HepG2 (cell line): ENCODE data around the gene FKBP8. TPM values are rescaled to one million over a fixed set of nuclear protein-coding genes. Genes with fewer than 3 reads are reported as not detected.

Experiments
- CHCHD3 ChIP-seq: sonication (generic); formaldehyde crosslinking; IDR thresholded peaks from 2 replicates; pipeline ENCODE4 v1.8.0; 2022; ENCODE audit warnings: mild to moderate bottlenecking, missing genetic modification reagents, moderate library complexity
- FOXP1 ChIP-seq, 2 experiments: fragments of 450-650 bp in 1 of 2; IDR thresholded peaks; 2 replicates each; pipeline ENCODE4 v1.6.1; 2017 to 2018; ENCODE audit warnings: antibody characterized with exemption in 1 of 2
- HCFC1 ChIP-seq: fragments of 150-350 bp; IDR thresholded peaks from 2 replicates; pipeline ENCODE4 v1.6.1; 2014; ENCODE audit warnings: low read depth, low read length
- JDP2 ChIP-seq: sonication (generic); formaldehyde crosslinking; IDR thresholded peaks from 2 replicates; pipeline ENCODE4 v1.8.1; 2022; ENCODE audit warnings: missing genetic modification reagents, borderline replicate concordance
- MBD4 ChIP-seq: IDR thresholded peaks from 2 replicates; pipeline ENCODE4 v1.6.1; 2012; ENCODE audit warnings: low read length, inconsistent platforms, borderline replicate concordance
- NFE2L1 ChIP-seq: sonication (generic); formaldehyde crosslinking; IDR thresholded peaks from 2 replicates; pipeline ENCODE4 v1.4.0; 2020; ENCODE audit warnings: missing genetic modification reagents, mild to moderate bottlenecking, borderline replicate concordance
- NFIB ChIP-seq: sonication (generic); formaldehyde crosslinking; IDR thresholded peaks from 2 replicates; pipeline ENCODE4 v1.9.0; 2021; ENCODE audit warnings: missing genetic modification reagents, mild to moderate bottlenecking, borderline replicate concordance
- PAF1 ChIP-seq: IDR thresholded peaks from 2 replicates; pipeline ENCODE4 v1.6.1; 2016; ENCODE audit warnings: missing genetic modification reagents, missing compliant biosample characterization
- PHF5A ChIP-seq: IDR thresholded peaks from one replicate; pipeline ENCODE4 v1.6.1; 2018; ENCODE audit warnings: low read depth, missing genetic modification reagents; ENCODE audit not compliant: unreplicated experiment
- TEAD3 ChIP-seq: optimal IDR thresholded peaks from 2 replicates; pipeline ENCODE3; 2016; ENCODE audit warnings: borderline replicate concordance
- TGIF2 ChIP-seq: IDR thresholded peaks from 2 replicates; pipeline ENCODE4 v1.6.1; 2016; ENCODE audit warnings: control low read depth, missing compliant biosample characterization
- TMF1 ChIP-seq: sonication (generic); formaldehyde crosslinking; IDR thresholded peaks from 2 replicates; pipeline ENCODE4 v1.8.1; 2022; ENCODE audit warnings: low read depth, missing genetic modification reagents
- U2AF1 ChIP-seq: fragments of 200-400 bp; formaldehyde crosslinking; optimal IDR thresholded peaks from 2 replicates; pipeline ENCODE3; 2017; ENCODE audit warnings: mild to moderate bottlenecking, low read depth, low read length
- ZBTB20 ChIP-seq: sonication (generic); formaldehyde crosslinking; IDR thresholded peaks from 2 replicates; pipeline ENCODE4 v1.8.1; 2023; ENCODE audit warnings: missing genetic modification reagents, low read depth, mild to moderate bottlenecking, borderline replicate concordance
- ZC3H13 ChIP-seq: sonication (generic); formaldehyde crosslinking; IDR thresholded peaks from 2 replicates; pipeline ENCODE4 v1.8.1; 2023; ENCODE audit warnings: mild to moderate bottlenecking, missing genetic modification reagents, moderate library complexity
- ZMYM2 ChIP-seq: sonication (generic); formaldehyde crosslinking; IDR thresholded peaks from 2 replicates; pipeline ENCODE4 v1.8.0; 2022; ENCODE audit warnings: mild to moderate bottlenecking, missing genetic modification reagents
- ZNF335 ChIP-seq: sonication (generic); formaldehyde crosslinking; IDR thresholded peaks from 2 replicates; pipeline ENCODE4 v1.4.0; 2020; ENCODE audit warnings: missing genetic modification reagents
- ZNF33B ChIP-seq: sonication (generic); formaldehyde crosslinking; IDR thresholded peaks from 2 replicates; pipeline ENCODE4 v1.5.1; 2020; ENCODE audit warnings: mild to moderate bottlenecking, missing genetic modification reagents
- ZNF557 ChIP-seq: sonication (generic); formaldehyde crosslinking; IDR thresholded peaks from 2 replicates; pipeline ENCODE4 v1.4.0; 2020; ENCODE audit warnings: missing genetic modification reagents
- ZNF83 ChIP-seq: sonication (generic); formaldehyde crosslinking; IDR thresholded peaks from 2 replicates; pipeline ENCODE4 v1.4.0; 2020; ENCODE audit warnings: missing genetic modification reagents, mild to moderate bottlenecking, borderline replicate concordance
- ZNF891 ChIP-seq: sonication (generic); formaldehyde crosslinking; IDR thresholded peaks from 2 replicates; pipeline ENCODE4 v1.5.0; 2020; ENCODE audit warnings: mild to moderate bottlenecking, missing genetic modification reagents
- polyA plus RNA-seq, 8 experiments: library from polyadenylated mRNA; depleted of rRNA in 3 of 8; stranded (reverse) in 7 of 8; unstranded in 1 of 8; fragments of >200 nt; fragmentation: Illumina TruSeq in 4 of 8; extraction: Trizol in 4 of 8; gene quantifications; 2 replicates each; pipeline versions ENCODE4 v1.2.1 to v1.2.3, GENCODE V29; 2011 to 2016; ENCODE audit warnings: low read depth in 4 of 8, missing spikeins in 1 of 8, mixed read lengths in 1 of 8; ENCODE audit not compliant: insufficient read depth in 1 of 8
- total RNA-seq, 5 experiments: library from RNA; depleted of rRNA; stranded (reverse); fragments of >200 nt; fragmentation: Illumina TruSeq; extraction: Trizol; gene quantifications; 2 replicates each; pipeline ENCODE4 v1.2.3, GENCODE V29; 2016; ENCODE audit warnings: low read depth in 1 of 5
- TF ChIP-seq, protein P1 (sequence below): sonication (generic); formaldehyde crosslinking; IDR thresholded peaks from 2 replicates; pipeline ENCODE4 v1.4.0; 2020; ENCODE audit warnings: mild to moderate bottlenecking, missing genetic modification reagents
- TF ChIP-seq, protein P2 (sequence below): sonication (generic); formaldehyde crosslinking; IDR thresholded peaks from 2 replicates; pipeline ENCODE4 v1.8.0; 2022; ENCODE audit warnings: missing genetic modification reagents, low read depth, mild to moderate bottlenecking, borderline replicate concordance
- TF ChIP-seq, protein P3 (sequence below): sonication (generic); formaldehyde crosslinking; IDR thresholded peaks from 2 replicates; pipeline ENCODE4 v1.9.0; 2022; ENCODE audit warnings: missing genetic modification reagents, mild to moderate bottlenecking, borderline replicate concordance
- TF ChIP-seq, protein P4 (sequence below): sonication (generic); formaldehyde crosslinking; IDR thresholded peaks from 2 replicates; pipeline ENCODE4 v1.5.0; 2020; ENCODE audit warnings: mild to moderate bottlenecking, low read depth, missing genetic modification reagents, borderline replicate concordance
- TF ChIP-seq, protein P5 (sequence below): sonication (generic); formaldehyde crosslinking; IDR thresholded peaks from 2 replicates; pipeline ENCODE4 v1.4.0; 2020; ENCODE audit warnings: missing genetic modification reagents, borderline replicate concordance

The FKBP8 gene
- total and polyA plus RNA-seq, 2 of the 13 experiments (the other 11 are each of a cell fraction or from before 2014, with no cell fraction given) = 81.7 to 93.9 TPM

DNA sequence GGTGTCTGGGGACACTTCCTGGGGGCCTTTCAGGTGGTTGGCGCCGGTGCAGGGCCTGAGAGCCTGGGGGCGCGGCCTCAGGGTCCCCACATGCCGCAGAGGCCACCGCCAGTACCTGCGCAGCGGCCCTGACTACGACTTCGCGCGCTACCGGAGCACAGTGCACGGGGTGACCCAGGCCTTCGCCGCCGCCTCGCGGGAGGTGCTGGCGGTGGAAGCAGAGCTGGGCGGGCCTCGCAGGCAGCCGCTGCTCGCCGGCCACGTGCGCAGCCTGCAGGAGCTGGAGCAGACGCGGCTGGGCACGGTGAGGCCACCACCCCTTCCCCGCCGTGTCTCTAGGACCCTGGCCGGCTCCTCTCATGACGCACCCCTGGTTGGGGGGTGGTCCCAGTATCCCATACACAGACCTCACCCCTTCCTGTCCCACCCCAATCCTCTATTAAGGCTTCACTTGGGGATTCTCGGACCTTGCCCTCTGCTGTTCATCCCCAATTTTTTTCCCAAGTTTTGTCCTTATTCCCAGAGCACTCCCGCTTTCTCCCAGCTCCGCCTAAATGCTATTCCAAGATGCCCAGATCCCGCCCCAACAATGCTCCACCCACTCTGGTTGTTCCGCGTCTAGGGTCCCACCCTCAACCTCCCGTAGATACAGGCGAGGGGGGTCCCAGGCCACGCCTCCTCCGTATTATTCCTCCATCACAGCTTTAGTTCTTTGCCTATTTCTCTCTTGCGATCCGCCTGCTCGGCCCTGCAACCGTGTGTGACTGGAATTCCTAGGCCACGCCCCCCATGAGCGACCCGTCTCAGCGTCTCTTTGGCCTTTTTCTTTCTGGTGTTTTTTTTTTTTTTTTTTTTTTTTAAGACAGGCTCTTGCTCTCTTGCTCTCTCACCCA lies 46.3 kb upstream of the FKBP8 start (continued):
- no peak for TF ChIP-seq PHF5A
- peak; percentile 83; the same call in 1 of the 2 replicates for TF ChIP-seq ZNF33B (CRISPR knock-in tag)
- TF ChIP-seq MBD4 = no peak
- peak; percentile 76; the same call in 1 of the 2 replicates for TF ChIP-seq NFE2L1 (CRISPR knock-in tag)
- TF ChIP-seq ZC3H13 (CRISPR knock-in tag) = peak; percentile 81
- TF ChIP-seq U2AF1 = no peak
- peak; percentile 63 for TF ChIP-seq TGIF2 (CRISPR knock-in tag)
- TF ChIP-seq ZMYM2 (CRISPR knock-in tag) = peak; percentile 74; the same call in 1 of the 2 replicates
- TF ChIP-seq PAF1 (CRISPR knock-in tag) = no peak; the same call in none of the 2 replicates
- peak; percentile 72 for TF ChIP-seq TMF1 (CRISPR knock-in tag)
- TF ChIP-seq ZNF557 (CRISPR knock-in tag) = peak; percentile 74
- TF ChIP-seq, protein P1, sequence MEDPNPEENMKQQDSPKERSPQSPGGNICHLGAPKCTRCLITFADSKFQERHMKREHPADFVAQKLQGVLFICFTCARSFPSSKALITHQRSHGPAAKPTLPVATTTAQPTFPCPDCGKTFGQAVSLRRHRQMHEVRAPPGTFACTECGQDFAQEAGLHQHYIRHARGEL = peak; percentile 79; the same call in 1 of the 2 replicates
- TF ChIP-seq, protein P2, sequence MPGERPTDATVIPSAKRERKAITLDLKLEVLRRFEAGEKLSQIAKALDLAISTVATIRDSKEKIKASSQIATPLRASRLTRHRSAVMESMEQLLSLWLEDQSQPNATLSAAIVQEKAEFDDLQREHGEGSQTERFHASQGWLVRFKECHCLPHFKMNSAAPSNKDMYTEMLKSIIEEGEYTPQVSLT (CRISPR knock-in tag) = peak; percentile 52; the same call in 1 of the 2 replicates
- TF ChIP-seq ZBTB20 (CRISPR knock-in tag) = peak; percentile 46; the same call in 1 of the 2 replicates
- 0 out of 2 replicates have a peak, but pooled peaks have one; percentile 16 for TF ChIP-seq NFIB (CRISPR knock-in tag)
- peak; percentile 90; the same call in 1 of the 2 replicates for TF ChIP-seq ZNF891 (CRISPR knock-in tag)
- TF ChIP-seq, protein P3, sequence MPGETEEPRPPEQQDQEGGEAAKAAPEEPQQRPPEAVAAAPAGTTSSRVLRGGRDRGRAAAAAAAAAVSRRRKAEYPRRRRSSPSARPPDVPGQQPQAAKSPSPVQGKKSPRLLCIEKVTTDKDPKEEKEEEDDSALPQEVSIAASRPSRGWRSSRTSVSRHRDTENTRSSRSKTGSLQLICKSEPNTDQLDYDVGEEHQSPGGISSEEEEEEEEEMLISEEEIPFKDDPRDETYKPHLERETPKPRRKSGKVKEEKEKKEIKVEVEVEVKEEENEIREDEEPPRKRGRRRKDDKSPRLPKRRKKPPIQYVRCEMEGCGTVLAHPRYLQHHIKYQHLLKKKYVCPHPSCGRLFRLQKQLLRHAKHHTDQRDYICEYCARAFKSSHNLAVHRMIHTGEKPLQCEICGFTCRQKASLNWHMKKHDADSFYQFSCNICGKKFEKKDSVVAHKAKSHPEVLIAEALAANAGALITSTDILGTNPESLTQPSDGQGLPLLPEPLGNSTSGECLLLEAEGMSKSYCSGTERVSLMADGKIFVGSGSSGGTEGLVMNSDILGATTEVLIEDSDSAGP (CRISPR knock-in tag) = peak; percentile 48; the same call in 1 of the 2 replicates
- TF ChIP-seq, protein P4, sequence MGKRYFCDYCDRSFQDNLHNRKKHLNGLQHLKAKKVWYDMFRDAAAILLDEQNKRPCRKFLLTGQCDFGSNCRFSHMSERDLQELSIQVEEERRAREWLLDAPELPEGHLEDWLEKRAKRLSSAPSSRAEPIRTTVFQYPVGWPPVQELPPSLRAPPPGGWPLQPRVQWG (CRISPR knock-in tag) = 0 out of 2 replicates have a peak, but pooled peaks have one; percentile 74
- peak; percentile 54; the same call in 1 of the 2 replicates for TF ChIP-seq ZNF83 (CRISPR knock-in tag)
- TF ChIP-seq JDP2 (CRISPR knock-in tag) = no peak
- no peak for TF ChIP-seq ZNF335
- TF ChIP-seq TEAD3 = peak; percentile 61
- TF ChIP-seq HCFC1 = no peak
- TF ChIP-seq CHCHD3 (CRISPR knock-in tag) = peak; percentile 99
- TF ChIP-seq FOXP1 (IDR thresholded peaks at IDR 0.05) = no peak
- no peak for TF ChIP-seq FOXP1 (CRISPR knock-in tag; IDR thresholded peaks at IDR 0.05)
- TF ChIP-seq, protein P5, sequence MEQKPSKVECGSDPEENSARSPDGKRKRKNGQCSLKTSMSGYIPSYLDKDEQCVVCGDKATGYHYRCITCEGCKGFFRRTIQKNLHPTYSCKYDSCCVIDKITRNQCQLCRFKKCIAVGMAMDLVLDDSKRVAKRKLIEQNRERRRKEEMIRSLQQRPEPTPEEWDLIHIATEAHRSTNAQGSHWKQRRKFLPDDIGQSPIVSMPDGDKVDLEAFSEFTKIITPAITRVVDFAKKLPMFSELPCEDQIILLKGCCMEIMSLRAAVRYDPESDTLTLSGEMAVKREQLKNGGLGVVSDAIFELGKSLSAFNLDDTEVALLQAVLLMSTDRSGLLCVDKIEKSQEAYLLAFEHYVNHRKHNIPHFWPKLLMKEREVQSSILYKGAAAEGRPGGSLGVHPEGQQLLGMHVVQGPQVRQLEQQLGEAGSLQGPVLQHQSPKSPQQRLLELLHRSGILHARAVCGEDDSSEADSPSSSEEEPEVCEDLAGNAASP (CRISPR knock-in tag) = peak; percentile 31; the same call in 1 of the 2 replicates
